ENCODE measurements around the gene UCN3. TPM values are rescaled to one million over a fixed set of nuclear protein-coding genes. Genes with fewer than 3 reads are reported as not detected.

UCN3 gene
- total and polyA plus RNA-seq, 2 of the 4 experiments (the other 2 are of a cell fraction): not detected

GRCh38 chr10:5349362-5349761, 15.4 kb upstream of the UCN3 start:
- Histone ChIP-seq H4K8ac (ENCODE audit: low read depth in 2 of 2, low read length in 2 of 2) (no peak overlapping the region), H3K4ac (ENCODE audit: low read depth, low read length) (no peak overlapping the region), H3K4me3 (ENCODE audit: insufficient read depth, low read depth, low read length) (no peak overlapping the region), H3K9me3 (ENCODE audit: control insufficient read depth, insufficient read depth, low read length) (no peaks in the 10 kb centered on the region), H2AK9ac (replicated peaks; ENCODE audit: low read depth, low read length, poor library complexity) (no peak overlapping the region), H3K14ac (replicated peaks; ENCODE audit: low read depth, low read length) (no peak overlapping the region), H3K79me1 (ENCODE audit: low read depth in 1 of 2, low read length in 2 of 2) (no peaks in the 10 kb centered on the region), H3K27ac (ENCODE audit: insufficient read depth, low read length) (no peak overlapping the region), H3K9me1 (ENCODE audit: insufficient read depth, low read length) (no peaks in the 10 kb centered on the region), H3K9ac (ENCODE audit: low read depth, low read length) (no peak overlapping the region), H3K27me3 (ENCODE audit: control insufficient read depth, insufficient read depth, low read length) (peaks cover 2% of the 10 kb centered on the region), H2BK5ac (ENCODE audit: low read depth, low read length, poor library complexity, severe bottlenecking) (no peak overlapping the region), H3K23ac (ENCODE audit: low read depth, low read length) (no peak overlapping the region), H3K4me2 (ENCODE audit: low read depth, low read length) (no peak overlapping the region), H4K5ac (ENCODE audit: low read depth, low read length) (no peak overlapping the region), H2AFZ (replicated peaks; ENCODE audit: low read length, poor library complexity) (no peak overlapping the region), H4K91ac (ENCODE audit: insufficient read depth, low read depth, low read length) (no peak overlapping the region), H2BK120ac (ENCODE audit: low read depth, low read length) (no peak overlapping the region), H2BK20ac (ENCODE audit: low read depth, low read length) (no peak overlapping the region), H4K20me1 (ENCODE audit: insufficient read depth, low read length) (no peaks in the 10 kb centered on the region), H3K36me3 (ENCODE audit: control insufficient read depth, insufficient read depth, low read length) (no peaks in the 10 kb centered on the region), H3K18ac (ENCODE audit: low read depth, low read length) (no peak overlapping the region), H3K4me1 (ENCODE audit: control insufficient read depth, insufficient read depth, low read length) (no peaks in the 10 kb centered on the region), H2AK5ac (ENCODE audit: low read depth, low read length) (no peak overlapping the region), H3K56ac (ENCODE audit: extremely low read depth, insufficient read depth, low read length) (no peak overlapping the region), H2BK15ac (ENCODE audit: low read depth, low read length) (no peak overlapping the region)
- in situ Hi-C loops (cut with MboI; ENCODE audit: low sequenced_read_pairs): no loop called here
- ATAC-seq (ENCODE audit: low read depth) (no peak), DNase-seq (no peak)
- dilution Hi-C loops (cut with HindIII; ENCODE audit: low sequenced_read_pairs, unreplicated experiment): no loop called here
- no TSS peak for BruUV-seq (replicated peaks)
- ChIA-PET POLR2A (ENCODE audit: unreplicated experiment) (interaction anchor here (0.6 kb wide), 1 partner anchor 10 kb away, joined by 4 read pairs; no protein-coding TSS in a partner anchor), CTCF (no interaction called here)
- intact Hi-C loops (cut with micrococcal nuclease): no loop called here
- no CpG with 5 or more reads among the region's 2 CpGs for WGBS, 2 experiments (ENCODE audit: extremely low coverage in 2 of 2, insufficient read length in 1 of 2)
- TF ChIP-seq RAD21 (IDR thresholded peaks at IDR 0.05; ENCODE audit: low read length) (no peak), POLR2A (IDR thresholded peaks at IDR 0.05; ENCODE audit: low read depth, low read length) (no peak)
